GM19240 (cell line): ENCODE results near the gene PCDH1.

Experiments used
- DNase-seq: peaks from one replicate; pipeline ENCODE4 v3.0.0; 2011; ENCODE audit warnings: low spot score; ENCODE audit not compliant: insufficient read length

PCDH1 gene

DNA sequence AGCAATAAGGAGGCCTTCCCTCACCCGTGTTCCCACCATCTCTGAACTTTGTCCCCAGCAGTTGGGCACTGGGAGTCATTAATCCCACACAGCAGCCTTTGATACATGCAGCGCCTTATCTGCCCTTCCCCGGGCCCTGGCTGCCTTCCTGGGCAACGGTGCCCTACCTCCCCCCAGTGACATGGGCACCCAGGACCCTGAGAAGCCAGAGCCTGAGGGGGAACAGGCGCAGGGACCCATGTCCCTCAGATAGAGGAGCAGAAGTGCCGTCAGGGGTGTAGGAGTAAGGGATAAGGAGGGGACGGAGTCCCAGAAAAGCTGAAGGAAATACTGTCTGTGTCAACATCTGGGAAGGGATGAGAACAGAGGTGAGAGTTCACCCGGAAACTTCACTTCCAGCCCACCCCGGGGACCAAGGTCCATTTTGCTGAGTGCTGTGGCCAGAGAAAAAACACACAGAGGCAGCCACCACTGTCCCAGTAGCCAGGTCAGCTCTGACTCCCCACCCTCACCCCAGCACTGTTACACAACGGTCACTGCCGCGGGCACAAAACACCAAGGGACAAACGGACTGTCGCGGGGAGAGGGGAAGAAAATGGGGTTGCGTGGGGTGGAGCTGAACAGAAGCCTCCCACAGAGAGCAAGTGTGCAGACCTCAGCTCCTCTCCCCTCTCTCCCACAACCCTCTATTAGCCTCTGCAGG lies 3.8 kb downstream of the PCDH1 start:
- DNase-seq, result no peak

DNA sequence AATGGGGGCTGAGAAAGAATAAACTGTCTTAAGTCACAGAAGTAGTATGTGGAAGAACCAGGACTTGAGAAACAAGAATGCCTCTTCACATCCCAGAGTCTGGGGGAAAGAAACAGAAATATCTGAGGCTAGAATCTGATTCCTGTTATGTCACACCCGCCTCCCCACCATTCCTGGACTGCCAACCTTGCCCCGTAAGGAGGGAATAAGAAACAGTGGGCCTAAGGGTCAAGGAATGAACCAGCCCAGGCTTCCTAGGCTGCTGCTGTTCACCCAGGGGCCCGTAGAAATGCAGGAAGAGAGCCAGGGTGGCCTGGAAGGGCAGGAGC lies 4.3 kb downstream of the PCDH1 start:
- DNase-seq, result no peak

DNA sequence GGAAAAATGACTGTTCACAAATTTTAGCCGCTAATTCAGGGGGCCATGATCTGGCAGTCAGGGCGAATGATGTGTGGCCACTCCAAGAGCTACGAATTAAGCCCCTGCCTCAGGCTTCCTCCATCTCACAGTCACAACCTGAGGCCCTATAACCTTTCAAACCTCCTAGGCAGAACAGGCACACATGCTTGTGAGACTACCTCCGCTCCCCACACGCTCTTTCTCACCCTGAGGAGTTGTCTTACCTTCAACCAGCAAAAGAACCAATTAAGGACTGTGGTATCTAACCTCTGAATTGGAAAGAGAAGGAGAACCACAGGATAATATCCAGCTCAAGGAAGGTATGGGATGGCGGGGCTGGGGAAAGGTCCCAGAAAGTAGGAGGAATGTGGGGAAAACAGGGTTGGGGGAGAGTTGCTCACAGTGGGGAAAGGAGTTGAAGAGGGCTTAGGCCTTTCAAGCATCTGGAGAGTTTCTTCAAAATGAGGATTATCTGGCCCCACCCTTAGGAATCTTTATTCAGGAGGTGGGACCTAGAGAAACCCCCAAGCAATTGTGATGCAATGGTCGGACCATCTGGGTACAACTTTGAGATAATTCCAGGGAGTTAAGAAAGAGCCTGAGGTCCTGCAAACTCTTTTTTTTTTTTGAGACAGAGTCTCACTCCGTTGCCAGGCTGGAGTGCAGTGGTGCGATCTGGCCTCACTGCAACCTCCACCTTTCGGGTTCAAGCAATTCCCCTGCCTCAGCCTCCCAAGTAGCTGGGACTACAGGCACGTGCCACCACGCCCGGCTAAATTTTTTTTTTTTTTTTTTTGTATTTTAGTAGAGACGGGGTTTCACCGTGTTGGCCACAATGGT lies 5.5 kb downstream of the PCDH1 start:
- DNase-seq, result no peak

DNA sequence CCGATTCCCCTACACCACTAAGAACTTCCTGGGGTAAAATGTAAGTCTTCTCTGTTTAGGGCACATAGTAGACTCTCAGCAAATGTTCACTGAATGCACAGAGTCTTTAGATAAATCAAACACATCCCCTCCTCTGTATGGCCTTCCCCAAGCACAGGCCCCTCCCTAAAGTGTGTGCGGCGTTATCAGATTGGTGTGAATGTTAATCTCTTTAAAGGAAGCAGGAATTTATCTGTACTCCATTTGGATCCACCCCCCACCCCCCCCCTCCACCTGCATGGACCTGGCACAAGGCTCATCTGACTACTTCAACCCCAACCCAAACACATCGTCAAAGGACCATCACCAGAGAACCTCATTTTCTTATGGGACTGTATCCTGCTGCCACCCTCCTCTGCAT lies 6.3 kb downstream of the PCDH1 start:
- DNase-seq, result no peak

DNA sequence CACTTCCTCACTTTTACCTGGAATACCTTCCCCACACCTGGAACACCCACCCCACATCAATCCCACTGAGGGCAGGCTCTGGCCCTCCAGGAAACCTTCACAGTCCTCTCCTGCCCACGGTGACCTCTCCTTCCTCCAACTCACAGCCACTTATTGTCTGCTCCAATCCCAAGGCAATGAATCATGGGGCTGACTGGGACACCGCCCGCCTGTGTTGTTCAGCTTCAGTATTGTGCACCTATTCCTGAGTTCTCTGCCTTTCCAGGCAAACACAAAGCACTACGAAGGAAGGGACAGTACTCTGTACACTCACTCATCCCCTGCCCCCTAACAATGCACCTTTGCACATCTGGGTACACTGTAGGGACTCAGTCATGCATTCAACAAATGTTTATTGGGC lies 7.3 kb downstream of the PCDH1 start:
- no peak for DNase-seq

DNA sequence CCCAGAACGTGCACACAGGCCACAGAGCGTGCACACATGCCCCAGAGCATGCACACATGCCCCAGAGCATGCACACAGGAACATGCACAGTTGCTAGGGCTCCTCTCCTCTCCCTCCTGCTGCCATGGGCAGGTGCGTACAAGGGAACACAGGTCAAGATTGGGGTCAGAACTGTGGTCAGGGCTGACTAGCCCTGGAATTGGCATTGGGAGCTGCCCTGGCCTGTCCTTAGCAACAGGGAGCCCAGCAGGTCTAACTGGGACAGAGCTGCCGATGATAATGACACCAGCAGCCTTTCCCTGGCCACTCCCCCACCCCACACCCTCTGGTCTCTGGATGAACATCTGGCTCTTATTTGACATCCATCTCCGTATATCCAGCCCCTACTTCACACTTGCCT lies 8.0 kb downstream of the PCDH1 start:
- DNase-seq, result no peak

DNA sequence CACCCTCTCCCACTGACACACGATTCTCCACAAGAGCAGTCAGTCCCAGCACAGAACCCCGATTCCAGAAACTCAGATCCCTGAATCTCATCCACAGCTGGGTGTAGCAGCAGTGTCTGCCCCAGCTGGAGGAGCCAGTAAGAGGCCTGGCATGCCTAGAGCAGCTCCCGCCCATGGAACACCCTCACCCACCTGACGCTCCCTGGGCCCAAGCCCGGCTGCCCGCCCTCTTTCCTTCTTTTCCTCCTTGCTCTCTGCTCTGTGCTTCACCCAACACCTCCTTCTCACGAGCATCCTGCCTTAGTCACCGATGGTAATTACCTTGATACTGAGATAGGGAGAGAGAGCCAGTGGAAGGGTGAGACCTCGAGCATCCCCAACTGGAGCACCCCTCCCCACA lies 8.7 kb downstream of the PCDH1 start:
- DNase-seq, result no peak

DNA sequence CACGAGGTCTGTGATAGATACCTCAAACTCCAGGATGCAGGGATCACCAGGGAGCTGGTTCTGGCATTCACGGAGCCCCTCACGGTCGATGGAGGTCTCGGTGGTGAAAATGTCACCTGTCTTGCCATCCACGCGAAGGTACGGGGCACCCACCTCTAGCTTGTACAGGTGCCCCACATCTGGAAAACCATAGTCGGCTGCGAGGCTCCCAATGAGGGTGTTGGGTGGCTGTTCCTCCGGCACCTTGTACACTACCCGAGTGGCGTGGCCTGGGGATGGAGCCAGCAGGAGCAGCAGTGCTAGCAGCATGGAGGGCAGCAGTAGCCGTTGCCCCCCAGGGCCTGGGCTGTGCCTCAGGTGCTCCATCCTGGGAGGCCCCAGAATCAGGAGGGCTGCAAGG lies 9.2 kb downstream of the PCDH1 start:
- DNase-seq, result no peak

DNA sequence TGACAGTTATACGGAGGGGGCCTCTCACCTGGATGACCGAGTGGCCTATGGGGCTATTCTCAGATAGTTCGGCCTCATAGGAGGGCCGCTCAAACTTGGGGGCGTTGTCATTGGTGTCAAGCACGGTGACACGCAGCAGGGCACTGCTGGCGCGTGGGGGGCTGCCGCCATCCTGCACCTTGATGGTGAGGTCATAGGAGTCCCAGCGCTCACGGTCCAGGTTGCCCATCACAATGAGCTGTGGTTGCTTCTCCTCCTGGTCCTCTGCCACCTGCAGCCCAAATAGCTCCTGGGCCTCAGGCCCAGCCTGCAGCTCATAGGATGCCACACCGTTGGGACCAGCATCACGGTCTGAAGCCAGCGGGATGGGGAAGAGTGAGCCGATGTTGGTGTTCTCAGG lies 9.7 kb downstream of the PCDH1 start:
- DNase-seq, result no peak

DNA sequence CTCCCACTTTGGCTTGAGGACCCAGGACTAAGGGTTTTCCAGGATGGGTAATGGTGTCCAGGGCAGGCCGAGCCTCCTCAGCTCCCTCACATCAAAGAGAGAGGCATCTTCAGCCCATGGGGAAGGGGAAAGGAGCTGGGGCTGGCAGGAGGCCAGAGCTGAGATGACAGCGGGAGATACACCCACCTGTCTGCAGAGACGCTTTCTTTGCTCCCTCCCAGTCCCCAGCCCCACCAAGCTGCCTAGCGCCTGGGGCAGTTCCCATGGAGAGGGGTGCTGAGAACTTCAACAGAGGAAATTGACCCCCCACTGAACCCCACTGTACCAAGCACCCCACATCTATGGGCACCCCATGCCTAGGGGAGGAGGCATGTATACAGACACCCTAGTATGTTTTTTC lies 10.6 kb downstream of the PCDH1 start:
- no peak for DNase-seq

DNA sequence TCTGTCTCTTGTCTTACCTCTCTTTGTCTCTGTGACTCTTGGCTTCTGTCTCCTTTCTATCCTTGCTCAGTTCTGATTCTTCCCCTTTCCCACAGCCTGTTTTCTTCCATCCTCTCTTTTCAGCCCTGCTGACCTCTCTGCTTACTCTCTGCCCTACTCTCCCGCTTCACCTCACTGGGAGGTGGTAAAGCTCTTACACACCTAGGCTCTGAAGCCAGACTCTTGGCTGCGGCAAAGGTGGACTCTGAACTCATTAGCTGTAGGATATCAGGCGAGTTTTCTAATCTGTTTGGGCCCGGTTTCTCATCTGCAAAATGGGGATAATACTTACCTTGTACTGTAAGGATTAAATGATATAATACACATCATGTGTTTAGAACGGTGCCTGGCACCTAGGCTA lies 11.1 kb downstream of the PCDH1 start:
- no peak for DNase-seq

DNA sequence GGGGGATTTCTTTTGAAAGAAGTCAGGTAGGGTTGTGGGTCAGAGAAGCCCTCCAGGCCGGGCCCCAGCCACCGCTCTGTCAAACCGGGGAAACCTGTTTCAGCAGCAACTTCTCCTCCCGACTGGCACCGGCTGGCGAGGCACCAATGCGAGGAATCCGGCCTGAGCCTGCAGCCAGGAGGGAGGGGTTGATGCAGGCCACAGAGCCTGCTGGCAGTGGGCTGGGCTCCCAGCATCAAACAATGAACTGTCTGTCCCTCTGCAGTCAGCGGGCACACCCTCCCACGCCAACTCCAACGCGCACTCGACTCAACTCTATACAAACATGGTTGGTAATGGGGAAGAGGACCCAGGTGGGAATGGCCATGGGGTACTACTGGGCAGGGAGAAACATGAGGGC lies 12.1 kb downstream of the PCDH1 start:
- DNase-seq, result no peak

DNA sequence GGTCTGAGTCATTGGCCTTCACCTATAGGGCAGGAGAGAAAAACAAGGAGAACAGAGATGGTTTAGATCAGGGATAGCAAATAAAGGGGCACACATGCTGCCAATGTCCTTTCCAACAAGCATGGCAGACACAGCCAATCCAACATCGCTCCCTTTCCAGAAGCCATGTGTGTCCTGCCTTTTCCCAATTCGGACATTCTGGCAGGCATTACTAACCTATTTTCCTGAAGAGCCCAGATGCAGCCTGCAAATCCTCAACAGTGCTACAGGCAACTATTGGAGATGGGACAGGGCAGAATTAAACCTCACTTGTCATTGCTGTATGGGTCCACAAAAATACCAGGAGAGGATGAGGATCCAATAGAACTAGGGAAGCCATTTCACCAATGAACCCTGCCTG lies 12.8 kb downstream of the PCDH1 start:
- no peak for DNase-seq

DNA sequence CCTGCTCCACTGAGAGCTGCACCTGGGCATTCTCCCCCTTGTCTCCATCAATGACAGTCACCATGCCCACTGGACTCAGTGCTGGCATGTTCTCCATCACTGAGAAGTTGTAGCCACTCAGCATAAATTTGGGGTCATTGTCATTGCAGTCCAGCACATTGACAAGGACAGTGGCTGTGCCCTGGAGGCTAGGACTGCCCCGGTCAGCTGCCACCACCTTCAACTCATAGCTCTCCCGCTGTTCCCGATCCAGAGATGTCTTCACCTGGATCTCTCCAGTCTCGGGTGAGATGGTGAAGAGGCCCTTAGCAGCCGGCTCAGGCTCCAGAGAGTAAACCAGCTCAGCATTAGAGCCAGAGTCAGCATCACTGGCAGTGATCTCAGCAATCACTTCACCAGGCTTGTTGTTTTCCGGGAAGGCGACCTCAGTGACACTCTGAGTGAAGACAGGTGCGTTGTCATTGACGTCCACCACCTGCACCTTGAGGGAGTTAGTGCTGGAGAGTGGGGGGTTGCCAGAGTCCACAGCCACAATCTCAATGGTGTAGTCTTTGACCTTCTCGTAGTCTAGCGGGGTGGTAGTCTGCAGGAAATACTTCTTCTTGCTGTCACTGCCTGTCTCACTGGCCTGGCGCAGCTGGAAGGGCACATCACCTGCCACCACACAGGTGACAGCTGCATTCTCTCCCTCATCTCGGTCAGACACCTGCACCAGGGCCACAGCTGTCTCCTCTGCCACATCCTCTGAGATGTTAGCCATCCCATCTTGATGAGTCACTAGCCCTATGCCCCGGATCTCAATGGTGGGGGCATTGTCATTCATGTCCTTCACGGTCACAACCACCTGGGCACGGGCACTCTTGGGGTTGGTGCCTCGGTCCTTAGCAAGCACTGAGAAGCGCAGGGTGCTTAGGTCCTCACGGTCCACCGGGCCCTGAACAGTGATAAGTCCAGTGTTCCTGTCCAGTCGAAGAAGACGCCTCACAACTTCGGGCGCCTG lies 13.5 kb downstream of the PCDH1 start:
- DNase-seq, result no peak

DNA sequence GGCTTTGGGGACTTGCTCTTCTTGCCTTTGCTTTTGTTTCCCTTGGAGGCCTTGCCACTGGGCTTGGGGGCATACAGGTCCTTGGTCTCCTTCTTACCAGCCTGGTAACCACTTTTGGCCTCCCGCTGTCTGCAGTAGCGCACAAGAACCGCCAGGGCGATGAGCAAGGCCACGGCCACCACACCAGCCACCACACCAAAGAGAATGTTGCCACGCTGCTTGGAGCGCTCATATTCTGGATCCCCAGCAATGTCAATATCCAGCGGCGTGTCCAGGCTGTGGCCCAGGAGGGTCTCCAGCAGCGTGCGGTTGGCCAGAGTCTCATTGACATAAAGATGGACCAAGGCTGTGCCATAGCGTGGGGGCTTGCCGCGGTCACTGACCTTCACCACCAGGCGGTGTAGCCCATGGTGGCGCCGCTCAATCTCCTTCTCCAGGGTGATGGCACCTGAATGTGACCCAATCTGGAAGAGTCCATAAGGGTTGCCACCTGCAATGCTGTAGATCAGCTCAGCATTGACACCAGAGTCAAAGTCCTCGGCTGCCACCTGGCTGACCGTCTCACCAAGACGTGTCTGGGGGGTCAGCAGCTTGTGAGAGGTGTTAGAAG lies 14.5 kb downstream of the PCDH1 start:
- no peak for DNase-seq

DNA sequence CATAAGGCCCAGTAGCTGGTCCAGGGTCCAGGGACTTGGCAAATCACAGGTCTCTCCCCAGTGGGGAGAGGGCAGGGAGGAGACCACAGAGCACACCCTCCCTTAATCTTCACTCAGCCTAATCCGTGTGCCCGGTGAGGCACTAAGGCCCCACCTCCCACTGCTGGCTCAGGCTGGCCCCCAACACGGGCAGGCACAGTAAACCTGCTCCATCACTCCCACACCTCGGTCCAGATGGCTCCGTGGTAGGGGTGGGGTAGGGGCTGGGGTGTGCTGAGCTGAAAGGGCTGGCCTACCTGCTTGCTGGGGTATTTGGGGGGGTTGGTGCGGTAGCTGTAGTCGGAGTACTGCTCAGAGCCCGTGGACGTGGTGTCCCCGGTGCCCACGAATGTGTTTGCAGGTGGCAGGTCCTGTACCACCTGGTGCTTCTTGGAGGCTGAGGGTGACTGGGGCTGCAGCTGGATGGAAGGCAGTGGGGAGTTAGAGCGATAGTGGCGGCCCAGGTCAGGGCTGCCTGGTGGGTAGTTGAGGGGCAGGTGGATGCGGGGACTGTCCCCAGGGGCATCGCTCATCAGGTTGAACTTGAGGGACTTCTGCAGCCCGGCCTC lies 15.2 kb downstream of the PCDH1 start:
- DNase-seq, result no peak

DNA sequence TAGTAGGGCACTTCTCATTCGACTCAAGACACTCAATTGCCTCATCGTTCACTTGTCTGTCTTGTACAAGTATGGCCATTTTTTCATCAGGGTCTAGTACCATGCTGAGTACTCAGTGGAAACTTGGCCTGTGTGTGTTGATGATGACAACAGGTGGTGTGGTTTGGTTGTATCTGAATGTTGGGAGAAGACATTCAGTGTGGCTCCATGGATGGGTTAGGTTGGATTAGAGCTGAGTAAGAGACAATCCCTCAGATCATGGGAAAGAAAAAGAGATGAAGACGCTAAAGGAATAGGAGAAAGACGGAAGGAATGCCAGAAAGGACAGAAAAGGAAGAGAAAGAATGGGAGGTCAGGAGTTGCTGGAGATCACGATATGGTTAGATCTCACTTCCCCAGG lies 17.0 kb downstream of the PCDH1 start:
- DNase-seq, result no peak

DNA sequence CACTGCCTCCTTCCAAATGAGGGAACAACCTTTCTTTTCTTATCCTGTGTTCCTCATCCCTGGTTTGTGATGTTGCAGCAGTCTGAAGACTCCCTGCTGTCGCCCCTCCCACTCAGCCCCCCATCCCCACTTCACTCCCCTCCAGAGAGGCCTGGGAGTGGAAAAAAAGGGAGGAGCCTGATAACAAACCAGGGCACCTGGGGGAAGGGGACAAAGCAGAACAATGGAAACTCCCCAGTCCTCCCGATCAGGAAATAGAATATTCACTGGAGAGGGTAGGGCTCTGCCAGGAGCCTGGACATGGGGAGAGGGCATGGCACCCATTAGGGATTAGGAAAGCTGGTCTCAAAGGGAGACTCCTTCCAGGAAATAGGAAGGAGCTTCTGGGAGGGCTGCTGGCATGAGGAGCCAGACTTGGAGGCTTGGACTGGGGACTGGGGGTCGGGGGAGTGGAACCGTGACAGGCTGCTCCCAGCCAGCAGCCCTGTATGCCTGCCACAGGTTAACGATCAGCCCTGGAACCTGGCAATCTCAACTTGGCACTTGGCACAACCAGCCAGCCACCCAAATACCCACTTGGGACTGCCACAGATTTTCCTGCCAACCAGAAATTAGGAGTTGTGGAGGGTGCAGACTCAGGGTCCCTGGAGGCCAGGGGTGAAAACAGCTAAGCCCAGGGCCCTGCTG lies 20.0 kb downstream of the PCDH1 start:
- DNase-seq, result no peak

DNA sequence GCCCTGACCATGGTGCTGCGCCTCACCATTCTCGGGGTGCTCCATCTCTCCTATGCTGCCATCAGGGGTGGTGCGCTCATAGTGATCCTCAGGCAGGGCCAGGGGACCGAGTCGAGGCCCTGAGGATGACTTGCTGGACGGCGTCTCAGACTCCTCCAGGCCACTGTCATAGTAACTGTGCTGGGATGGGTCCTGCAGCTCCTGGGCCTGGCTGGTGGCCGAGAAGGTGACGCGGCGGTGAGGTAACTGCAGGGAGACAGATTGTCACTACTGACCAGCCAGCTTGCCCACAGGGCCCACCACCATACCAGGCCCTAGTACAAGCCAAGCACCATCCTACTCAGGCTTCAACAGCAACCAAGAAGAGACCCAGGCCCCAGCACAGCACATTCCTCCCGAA lies 21.0 kb downstream of the PCDH1 start:
- no peak for DNase-seq

DNA sequence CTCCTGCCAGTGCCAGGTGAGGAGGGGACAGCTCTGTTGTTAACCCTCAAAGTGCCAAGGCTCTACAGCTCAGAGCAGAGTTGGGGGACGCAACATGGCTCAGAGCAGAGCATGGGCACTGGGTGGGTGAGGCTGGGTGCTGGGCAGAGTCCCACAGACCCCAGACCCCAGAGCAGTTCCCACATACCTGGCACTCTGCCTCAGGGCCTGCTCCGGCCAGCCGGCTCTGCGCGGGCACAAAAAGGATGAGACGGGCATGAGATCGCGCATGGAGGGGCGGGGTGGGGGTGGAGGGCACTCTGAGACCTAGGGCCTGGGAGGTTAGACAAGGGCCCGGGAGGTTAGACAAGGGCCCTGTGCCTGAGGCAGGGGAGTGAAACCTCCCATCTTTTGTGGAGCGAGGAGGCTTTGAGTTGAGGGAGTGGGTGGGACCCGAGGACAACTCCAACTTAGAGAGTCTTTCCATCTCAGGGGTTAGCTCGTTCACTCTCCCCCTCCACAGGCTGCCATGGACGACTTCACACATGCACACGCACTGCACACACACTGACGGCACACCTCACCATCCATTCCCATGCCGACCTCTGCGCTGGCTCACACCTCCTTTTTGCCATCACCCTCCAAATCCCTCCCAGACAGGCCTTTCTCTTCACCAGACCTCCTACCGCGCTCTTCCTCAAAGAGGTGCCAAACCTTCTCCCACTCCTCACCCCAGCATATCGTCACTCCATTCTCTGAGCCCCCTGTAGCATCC lies 22.0 kb downstream of the PCDH1 start:
- no peak for DNase-seq
